ENCODE results near the gene MARCHF2.
"Not testable (repeated sequence)": the region's sequence is repeated elsewhere in the genome, so short reads cannot be mapped to it uniquely, and the experiment has no call there.

Gene MARCHF2, protein sequence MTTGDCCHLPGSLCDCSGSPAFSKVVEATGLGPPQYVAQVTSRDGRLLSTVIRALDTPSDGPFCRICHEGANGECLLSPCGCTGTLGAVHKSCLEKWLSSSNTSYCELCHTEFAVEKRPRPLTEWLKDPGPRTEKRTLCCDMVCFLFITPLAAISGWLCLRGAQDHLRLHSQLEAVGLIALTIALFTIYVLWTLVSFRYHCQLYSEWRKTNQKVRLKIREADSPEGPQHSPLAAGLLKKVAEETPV

DNA sequence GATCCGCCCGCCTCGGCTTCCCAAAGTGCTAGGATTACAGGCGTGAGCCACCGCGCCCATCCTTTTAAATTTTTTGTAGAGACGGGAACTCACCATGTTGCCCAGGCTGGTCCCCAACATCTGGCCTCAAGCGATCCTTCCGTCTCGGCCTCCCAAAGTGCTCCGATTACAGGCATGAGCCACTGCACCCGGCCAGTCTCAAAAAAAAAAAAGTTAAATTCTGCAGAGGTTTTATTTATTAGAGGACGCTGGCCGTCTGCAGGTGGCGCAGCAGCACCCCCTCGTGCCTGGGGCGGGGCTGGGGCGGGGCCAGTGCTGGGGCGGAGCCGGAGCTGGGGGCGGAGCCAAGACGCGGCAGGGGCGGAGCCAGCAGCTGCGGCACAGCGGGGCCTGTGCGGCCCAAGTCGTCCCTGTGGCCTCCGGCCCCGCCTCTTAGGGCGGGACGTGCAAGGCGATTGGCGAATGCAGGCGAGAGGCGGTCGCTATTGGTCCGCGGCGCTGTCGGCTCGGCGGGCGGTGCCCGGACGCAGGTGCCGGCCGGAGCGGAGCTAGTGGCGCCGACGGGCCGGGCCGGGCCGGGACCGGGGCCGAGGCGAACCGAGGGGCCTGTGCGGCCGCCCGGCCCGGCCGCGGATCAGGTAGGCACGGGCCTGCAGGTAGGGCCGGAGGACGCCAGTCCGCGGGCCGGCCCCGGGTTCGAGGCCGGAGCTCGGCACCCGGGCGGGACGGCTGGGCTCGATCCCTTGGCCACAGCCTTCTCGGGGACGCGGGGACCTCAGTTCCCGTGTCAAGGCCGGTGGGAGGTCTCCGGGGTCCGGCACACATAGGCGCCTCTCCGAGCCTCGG is at the start of gene MARCHF2:
Gene MARCHF2 (plus strand): TSS at position 523 of the 846 bp plus-strand sequence. CDS start 8,536 bp downstream, outside the sequence.
- DNase-seq = peak; percentile 96

DNA sequence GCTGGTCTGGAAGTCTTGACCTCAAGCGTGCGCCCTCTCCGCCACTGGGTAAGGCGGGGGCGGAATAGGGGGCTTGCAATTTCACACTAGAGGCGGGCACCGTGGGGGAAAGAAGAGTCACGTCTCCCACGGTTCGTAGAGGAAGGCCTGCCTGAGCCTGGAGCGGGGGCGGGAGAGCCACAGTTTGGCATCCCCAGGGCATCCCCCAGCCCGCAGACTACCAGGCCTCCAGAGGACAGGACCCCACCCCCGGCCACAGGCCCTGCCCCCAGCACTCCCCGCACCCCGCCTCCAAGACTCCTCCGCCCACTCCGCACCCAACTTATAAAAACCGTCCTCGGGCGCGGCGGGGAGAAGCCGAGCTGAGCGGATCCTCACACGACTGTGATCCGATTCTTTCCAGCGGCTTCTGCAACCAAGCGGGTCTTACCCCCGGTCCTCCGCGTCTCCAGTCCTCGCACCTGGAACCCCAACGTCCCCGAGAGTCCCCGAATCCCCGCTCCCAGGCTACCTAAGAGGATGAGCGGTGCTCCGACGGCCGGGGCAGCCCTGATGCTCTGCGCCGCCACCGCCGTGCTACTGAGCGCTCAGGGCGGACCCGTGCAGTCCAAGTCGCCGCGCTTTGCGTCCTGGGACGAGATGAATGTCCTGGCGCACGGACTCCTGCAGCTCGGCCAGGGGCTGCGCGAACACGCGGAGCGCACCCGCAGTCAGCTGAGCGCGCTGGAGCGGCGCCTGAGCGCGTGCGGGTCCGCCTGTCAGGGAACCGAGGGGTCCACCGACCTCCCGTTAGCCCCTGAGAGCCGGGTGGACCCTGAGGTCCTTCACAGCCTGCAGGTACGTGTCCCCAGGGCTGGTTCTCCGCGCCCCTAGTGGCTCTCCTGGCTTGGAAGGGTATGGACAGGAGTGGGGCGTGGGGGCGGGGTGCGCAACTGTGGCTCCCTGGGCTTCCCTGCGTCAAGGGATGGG is 49.0 kb upstream of the MARCHF2 start, which contains the start of gene ANGPTL4:
Gene ANGPTL4 (plus strand): TSS at position 353 of the 969 bp plus-strand sequence. CDS start 167 bp downstream, at position 520.
- DNase-seq = peak; percentile 50

DNA sequence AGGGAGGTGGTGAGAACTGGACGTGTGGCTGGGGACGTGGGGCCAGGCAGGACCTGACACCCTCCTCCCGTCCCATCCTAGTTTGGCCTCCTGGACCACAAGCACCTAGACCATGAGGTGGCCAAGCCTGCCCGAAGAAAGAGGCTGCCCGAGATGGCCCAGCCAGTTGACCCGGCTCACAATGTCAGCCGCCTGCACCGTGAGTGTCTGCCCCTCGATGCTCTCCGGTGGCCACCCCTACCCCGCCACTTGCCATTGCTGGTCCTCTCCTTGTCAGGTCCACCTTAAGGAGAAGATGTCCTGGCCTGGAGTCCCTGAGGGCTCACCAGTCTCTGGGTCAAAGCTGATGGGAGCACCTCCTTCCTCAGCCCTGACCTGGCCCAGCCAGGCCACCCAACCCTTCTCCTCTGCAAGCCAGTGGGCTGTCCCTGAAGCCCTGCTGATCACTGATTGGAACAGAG is 47.0 kb upstream of the MARCHF2 start:
- DNase-seq = no peak

DNA sequence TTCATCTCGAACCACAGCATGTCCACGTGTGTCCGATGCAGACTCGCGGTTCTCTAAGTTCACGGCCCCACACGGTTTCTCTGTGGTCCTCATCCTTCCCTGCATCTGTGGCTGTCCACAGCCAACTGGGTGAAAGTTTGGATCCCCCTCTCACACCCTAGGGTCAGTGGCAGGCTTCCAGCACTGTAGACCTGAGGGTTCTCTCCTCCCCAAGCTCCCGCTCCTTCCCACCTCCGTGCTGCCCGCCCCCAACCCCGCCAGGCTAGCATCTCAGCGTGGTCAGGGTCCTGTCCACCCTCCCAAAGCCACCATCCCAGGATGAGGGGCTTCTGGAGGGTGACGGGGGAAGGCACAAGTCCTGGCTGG is 46.2 kb upstream of the MARCHF2 start:
- peak; percentile 31 for DNase-seq

DNA sequence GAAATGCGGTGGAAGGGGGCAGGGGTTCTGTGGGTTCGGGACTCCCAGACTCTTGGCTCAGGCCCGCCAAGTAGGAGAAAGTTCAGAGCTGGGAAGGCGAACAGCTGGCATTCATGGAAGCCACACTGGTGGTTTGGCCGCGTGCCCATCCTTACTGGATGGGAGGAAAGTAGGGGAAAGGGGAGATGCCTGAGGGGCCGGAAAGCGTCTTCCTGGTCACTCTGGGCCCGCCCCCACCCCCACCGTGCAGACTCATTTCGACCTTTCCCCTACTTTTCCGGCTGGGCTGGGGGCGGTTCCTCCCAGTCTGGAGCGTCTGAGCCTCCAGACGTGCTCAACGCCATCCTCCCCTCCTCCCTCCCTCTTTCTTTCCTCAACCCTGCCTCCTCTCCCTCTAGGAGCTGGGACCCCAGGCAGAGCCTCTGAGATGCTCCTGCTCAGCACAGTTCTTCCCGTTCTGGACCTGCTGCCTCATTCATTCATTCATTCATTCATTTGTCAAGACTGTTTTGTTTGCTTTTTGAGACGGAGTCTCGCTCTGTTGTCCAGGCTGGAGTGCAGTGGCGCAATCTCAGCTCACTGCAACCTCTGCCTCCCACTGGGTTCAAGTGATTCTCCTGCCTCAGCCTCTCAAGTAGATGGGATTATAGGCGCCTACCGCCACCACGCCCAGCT is 45.6 kb upstream of the MARCHF2 start:
- peak; percentile 98 for DNase-seq

DNA sequence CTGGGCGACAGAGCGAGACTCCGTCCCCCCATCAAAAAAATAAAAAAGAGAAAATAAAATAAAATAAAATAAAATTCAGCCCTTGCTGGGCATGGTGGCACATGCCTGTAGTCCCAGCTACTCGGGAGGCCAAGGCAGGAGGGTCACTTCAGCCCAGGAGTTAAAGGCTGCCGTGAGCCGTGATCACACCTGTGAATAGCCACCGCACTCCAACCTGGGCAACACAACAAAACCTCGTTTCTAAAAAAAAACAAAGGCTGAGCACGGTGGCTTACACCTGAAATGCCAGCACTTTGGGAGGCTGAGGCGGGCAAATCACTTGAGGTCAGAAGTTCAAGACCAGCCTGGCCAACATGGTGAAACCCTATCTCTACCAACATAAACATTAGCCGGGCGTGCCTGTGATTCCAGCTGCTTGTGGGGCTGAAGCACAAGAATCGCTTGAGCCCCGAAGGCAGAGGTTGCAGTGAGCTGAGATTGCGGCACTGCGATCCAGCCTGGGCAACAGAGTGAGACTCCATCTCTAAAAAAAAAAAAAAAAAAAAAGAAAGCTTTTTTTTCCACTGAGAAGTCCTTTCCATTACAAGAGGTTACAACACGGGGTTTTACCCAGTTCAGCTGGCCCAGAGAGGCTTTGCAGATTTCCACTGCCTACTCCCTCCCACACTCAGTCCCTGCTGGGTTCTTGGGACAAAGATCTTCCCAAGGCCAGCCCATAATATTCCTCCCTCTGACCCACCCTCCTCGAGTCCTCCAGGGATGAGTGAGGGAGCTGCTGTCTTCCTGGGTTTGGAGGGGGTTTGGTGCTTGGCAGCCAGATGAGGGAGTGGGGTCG is 42.7 kb upstream of the MARCHF2 start:
- DNase-seq = no peak

DNA sequence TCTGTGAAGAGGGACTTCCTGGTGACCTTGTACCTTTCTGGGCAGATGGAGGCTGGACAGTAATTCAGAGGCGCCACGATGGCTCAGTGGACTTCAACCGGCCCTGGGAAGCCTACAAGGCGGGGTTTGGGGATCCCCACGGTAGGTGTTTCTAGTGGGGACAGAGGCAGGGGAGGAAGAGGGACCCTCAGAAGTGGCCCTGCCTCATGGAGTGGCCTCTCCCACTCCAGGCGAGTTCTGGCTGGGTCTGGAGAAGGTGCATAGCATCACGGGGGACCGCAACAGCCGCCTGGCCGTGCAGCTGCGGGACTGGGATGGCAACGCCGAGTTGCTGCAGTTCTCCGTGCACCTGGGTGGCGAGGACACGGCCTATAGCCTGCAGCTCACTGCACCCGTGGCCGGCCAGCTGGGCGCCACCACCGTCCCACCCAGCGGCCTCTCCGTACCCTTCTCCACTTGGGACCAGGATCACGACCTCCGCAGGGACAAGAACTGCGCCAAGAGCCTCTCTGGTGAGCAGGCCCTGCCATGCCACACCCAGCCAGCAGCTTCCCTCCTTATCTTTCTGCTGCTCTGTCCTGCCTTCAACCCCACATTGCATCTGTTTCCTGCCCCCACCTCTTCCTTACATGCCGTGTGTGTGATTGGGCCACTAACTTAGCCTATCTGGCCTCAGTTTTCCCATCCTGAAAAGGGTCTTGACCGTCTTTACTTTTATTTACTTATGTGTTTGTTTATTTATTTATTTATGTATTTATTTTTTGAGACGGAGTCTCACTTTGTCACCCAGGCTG is 41.9 kb upstream of the MARCHF2 start:
- DNase-seq = no peak

DNA sequence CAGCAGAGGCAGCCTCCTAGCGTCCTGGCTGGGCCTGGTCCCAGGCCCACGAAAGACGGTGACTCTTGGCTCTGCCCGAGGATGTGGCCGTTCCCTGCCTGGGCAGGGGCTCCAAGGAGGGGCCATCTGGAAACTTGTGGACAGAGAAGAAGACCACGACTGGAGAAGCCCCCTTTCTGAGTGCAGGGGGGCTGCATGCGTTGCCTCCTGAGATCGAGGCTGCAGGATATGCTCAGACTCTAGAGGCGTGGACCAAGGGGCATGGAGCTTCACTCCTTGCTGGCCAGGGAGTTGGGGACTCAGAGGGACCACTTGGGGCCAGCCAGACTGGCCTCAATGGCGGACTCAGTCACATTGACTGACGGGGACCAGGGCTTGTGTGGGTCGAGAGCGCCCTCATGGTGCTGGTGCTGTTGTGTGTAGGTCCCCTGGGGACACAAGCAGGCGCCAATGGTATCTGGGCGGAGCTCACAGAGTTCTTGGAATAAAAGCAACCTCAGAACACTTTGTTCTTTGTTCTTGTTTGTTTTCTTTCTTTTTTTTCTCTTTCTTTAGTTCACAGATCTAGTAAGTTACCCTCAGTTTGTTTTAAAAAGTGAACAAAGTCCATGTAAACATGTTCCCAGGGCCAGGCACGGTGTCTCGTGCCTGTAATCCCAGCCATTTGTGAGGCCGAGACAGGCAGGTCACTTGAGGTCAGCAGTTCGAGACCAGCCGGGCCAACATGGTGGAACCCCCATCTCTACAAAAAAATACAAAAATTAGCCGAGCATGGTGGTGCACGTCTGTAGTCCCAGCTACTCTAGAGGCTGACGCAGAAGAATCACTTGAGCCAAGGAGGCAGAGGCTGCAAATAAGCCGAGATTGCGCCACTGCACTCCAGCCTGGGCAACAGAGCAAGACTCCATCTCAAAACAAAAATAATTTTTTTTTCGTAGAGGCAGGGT is 39.0 kb upstream of the MARCHF2 start:
- no peak for DNase-seq

DNA sequence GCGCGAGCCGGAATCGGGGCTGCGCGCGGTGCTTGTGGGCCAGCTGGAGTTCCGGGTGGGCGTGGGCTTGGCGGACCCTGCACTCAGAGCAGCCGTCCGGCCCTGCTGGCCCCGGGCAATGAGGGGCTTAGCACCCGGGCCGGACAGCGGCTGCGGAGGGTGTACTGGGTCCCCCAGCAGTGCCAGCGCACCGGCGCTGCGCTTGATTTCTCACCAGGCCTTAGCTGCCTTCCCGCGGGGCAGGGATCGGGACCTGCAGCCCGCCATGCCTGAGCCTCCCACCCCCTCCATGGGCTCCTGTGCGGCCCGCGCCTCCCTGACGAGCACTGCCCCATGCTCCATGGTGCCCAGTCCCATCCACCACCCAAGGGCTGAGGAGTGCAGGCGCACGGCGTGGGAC is 37.3 kb upstream of the MARCHF2 start:
- DNase-seq = not testable (repeated sequence)

DNA sequence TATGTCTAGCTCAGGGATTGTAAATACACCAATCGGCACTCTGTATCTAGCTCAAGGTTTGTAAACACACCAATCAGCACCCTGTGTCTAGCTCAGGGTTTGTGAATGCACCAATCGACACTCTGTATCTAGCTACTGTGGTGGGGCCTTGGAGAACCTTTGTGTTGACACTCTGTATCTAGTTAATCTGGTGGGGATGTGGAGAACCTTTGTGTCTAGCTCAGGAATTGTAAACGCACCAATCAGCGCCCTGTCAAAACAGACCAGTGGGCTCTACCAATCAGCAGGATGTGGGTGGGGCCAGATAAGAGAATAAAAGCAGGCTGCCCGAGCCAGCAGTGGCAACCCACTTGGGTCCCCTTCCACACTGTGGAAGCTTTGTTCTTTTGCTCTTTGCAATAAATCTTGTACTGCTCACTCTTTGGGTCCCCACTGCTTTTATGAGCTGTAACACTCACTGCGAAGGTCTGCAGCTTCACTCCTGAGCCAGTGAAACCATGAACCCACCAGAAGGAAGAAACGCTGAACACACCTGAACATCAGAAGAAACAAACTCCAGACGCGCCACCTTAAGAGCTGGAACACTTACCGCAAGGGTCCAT is 36.6 kb upstream of the MARCHF2 start:
- DNase-seq = not testable (repeated sequence)

DNA sequence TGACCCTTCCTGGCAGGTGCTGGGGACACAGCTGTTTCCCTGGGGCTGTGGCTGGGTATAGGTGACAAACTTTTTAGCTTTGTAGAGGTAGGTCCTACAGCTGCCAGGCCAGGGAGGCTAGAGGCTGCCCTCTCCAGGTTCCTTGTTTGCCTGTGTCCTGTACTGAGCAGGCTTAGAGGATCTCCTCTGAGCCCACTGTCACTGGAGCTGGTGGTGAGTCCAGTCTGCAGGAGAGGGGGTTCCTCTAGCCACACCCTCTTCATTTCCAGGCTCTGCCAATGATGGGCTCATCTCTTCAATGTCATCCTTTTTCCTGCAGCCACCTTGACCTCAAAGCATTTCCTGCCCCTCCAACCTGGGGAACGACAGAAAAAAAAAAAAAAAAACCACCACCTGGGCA is 35.5 kb upstream of the MARCHF2 start:
- DNase-seq = no peak

DNA sequence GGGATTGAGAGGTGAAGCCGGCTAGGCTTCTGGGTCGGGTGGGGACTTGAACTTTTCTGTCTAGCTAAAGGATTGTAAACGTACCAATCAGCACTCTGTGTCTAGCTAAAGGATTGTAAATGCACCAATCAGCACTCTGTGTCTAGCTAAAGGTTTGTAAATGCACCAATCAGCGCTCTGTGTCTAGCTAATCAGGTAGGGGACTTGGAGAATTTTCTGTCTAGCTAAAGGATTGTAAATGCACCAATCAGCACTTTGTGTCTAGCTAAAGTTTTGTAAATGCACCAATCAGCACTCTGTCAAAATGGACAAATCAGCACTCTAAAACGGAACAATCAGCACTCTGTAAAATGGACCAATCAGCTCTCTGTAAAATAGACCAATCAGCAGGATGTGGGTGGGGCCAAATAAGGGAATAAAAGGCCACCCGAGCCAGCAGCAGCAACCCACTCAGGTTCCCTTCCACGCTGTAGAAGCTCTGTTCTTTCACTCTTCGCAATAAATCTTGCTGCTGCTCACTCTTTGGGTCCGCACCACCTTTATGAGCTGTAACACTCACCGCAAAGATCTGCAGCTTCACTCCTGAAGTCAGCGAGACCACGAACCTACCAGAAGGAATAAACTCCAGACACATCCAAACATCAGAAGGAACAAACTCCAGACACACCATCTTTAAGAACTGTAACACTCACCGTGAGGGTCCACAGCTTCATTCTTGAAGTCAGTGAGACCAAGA is 33.8 kb upstream of the MARCHF2 start:
- DNase-seq = not testable (repeated sequence)

DNA sequence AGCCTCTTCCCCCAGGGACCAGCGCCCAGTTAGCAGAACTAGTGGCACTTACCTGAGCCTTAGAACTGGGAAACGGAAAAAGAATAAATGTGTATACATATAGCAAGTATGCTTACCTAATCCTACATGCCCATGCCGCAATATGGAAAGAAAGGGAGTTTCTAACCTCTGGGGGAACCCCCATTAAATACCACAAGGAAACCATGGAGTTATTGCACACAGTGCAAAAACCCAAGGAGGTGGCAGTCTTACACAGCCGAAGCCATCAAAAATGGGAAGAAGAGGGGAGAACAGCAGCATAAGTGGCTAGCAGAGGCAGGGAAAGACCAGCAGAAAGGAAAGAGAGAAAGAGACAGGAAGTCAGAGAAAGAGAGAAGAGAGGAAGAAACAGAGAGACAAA is 28.5 kb upstream of the MARCHF2 start:
- DNase-seq = not testable (repeated sequence)

DNA sequence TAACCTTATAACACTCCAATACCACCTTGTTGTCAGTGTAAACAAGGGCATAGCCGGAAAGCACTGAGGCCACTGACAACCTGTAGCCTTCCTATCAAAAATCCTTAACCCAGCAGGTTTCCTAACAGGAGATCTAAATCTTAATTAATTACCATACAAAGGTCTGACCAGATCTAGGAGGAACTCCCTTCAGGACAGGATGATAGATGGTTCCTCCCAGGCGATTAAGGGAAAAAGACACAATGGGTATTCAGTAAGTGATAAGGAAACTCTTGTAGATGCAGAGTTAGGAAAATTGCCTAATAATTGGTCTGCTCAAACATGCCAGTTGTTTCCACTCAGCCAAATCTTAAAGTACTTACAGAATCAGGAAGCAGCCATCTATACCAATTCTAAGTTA is 28.0 kb upstream of the MARCHF2 start:
- DNase-seq = not testable (repeated sequence)

DNA sequence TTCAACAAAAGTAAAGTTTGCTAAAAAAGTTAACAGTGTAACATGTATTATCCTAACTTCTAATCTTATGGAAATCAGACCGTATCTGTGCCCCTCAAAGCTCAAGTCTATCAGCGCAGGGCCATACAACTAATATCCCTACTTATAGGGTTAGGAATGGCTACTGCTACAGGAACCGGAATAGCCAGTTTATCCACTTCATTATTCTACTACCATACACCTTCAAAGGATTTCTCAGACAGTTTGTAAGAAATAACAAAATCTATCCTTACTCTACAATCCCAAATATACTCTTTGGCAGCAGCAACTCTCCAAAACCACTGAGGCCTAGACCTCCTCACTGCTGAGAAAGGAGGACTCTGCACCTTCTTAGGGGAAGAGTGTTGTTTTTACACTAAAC is 27.5 kb upstream of the MARCHF2 start:
- not testable (repeated sequence) for DNase-seq

DNA sequence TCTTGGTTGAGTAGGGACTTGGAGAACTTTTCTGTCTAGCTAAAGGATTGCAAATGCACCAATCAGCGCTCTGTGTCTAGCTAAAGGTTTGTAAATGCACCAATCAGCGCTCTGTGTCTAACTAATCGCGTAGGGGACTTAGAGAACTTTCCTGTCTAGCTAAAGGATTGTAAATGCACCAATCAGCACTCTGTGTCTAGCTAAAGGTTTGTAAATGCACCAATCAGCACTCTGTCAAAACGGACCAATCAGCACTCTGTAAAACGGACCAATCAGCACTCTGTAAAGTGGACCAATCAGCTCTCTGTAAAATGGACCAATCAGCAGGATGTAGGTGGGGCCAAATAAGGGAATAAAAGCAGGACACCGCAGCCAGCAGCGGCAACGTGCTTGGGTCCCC is 26.7 kb upstream of the MARCHF2 start:
- not testable (repeated sequence) for DNase-seq

DNA sequence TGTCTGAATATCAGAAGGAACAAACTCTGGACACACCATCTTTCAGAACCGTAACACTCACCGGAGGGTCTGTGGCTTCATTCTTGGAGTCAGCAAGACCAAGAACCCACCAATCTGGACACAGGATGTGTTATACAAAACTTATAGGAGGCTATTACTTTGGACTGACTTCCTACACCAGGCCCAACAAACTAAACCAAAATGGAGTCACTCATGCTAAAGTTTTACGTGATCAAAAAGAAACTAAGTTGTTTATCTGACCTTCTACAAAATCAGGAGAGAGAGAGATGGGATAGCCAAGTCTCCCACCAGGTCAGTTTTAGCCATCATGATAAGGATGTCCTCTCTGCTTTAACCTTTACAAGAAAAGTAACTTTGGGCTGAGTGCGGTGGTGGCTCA is 26.1 kb upstream of the MARCHF2 start:
- no peak for DNase-seq
